Adrenal gland (tissue), 12 donors: ENCODE measurements around the gene TUBB4A. TPM values are rescaled to one million over a fixed set of nuclear protein-coding genes. Genes with fewer than 3 reads are reported as not detected.

ENCODE experiments used
- DNase-seq, 7 donors: peaks; one replicate each; pipeline ENCODE4 v3.0.0-alpha.2; 2019 to 2020
- H3K27ac ChIP-seq, 5 donors: fragments of 200-600 bp; sonication (generic) in 4 of 5; 1 replicate in 3 of 5; 2 replicates in 2 of 5; pipeline versions ENCODE4 v1.5.1 to v1.8.0; 2016 to 2020; ENCODE audit warnings: mild to moderate bottlenecking in 1 of 5
- H3K27me3 ChIP-seq: fragments of 200-600 bp; 2 replicates; pipeline ENCODE4 v1.8.0; 2021
- H3K36me3 ChIP-seq, 2 donors: fragments of 200-600 bp; replicated peaks in 1 of 2; 1 replicate in 1 of 2; 2 replicates in 1 of 2; pipeline versions ENCODE4 v1.5.1 to v1.8.0; 2018 to 2022
- H3K4me1 ChIP-seq, 2 donors: fragments of 200-600 bp; replicated peaks in 1 of 2; 1 replicate in 1 of 2; 2 replicates in 1 of 2; pipeline versions ENCODE4 v1.5.1 to v1.8.0; 2018 to 2021
- H3K4me3 ChIP-seq, 4 donors: fragments of 200-600 bp; sonication (generic) in 3 of 4; one replicate each; pipeline ENCODE4 v1.5.1; 2016 to 2018
- H3K9me3 ChIP-seq, 3 donors: fragments of 200-600 bp; sonication (generic) in 1 of 3; replicated peaks in 1 of 3; 1 replicate in 2 of 3; 2 replicates in 1 of 3; pipeline versions ENCODE4 v1.5.1 to v1.8.0; 2016 to 2021
- CTCF ChIP-seq, 6 experiments: fragments of 450-650 bp in 4 of 6; fragments of 200-600 bp in 2 of 6; sonication (generic) in 1 of 6; IDR thresholded peaks; 1 replicate in 5 of 6; 2 replicates in 1 of 6; pipeline versions ENCODE4 v1.5.1 to v1.8.0; 2016 to 2021; ENCODE audit warnings: antibody characterized with exemption in 6 of 6, mild to moderate bottlenecking in 2 of 6, moderate library complexity in 1 of 6
- POLR2A ChIP-seq, 2 donors: fragments of 450-650 bp; IDR thresholded peaks; one replicate each; pipeline ENCODE4 v1.6.1; 2017; ENCODE audit warnings: antibody characterized with exemption in 2 of 2, mild to moderate bottlenecking in 2 of 2, moderate library complexity in 1 of 2
- WGBS, 4 donors: extraction: QIAGEN DNeasy Blood & Tissue Kit in 2 of 4; methylation state at CpG; one replicate each; pipeline versions ENCODE4 v1.1.5 to v1.1.7; 2013 to 2017; 5-methylcytosine and 5-hydroxymethylcytosine counted together
- intact Hi-C, 2 donors: fragments of 100-400 bp; cut with DNase I; formaldehyde crosslinking; loops; one replicate each; pipeline versions ENCODE4 v1.14.1 to v1.15.0; 2022 to 2023
- polyA plus RNA-seq, 3 donors: library from polyadenylated mRNA; stranded (reverse); fragments of 200-250 nt in 2 of 3; fragments of 350-450 nt in 1 of 3; fragmentation: Illumina TruSeq in 1 of 3; extraction: RNeasy Lipid Tissue Mini Kit (QIAGEN cat#74804) in 1 of 3; gene quantifications; one replicate each; pipeline ENCODE4 v1.2.3, GENCODE V29; 2013 to 2014
- small RNA-seq, 2 donors: library from RNA; depleted of rRNA; stranded (forward); fragments of <200 nt; gene quantifications; one replicate each; pipeline ENCODE3, GENCODE V24; 2016
- total RNA-seq, 9 donors: library from RNA; depleted of rRNA in 4 of 9; stranded (reverse); fragments of >200 nt in 4 of 9; fragments of 120-200 nt in 1 of 9; fragmentation: NEBNext Ultra II Directional in 1 of 9; extraction: Animal tissue kit (Norgen Biotek cat#: 25700) in 1 of 9; gene quantifications; one replicate each; pipeline versions ENCODE4 v1.1.0 to v1.2.4, GENCODE V29; 2013 to 2023
- donor health status: healthy with polysubstance abuse.
- donor health status: Bipolar disorder and iron deficiency.
- donor health status: DM: yes; HTN: yes; CAD: no.
- donor health status: DM: no; HTN: no; CAD: no.
- donor health status: DM: no; HTN: no; CAD: no.
- donor health status: DM: yes; HTN: yes; CAD: no.

TUBB4A gene
- total and polyA plus RNA-seq, 12 donors = 50.4 to 752 (median 138) TPM

- no peak for DNase-seq
- no peaks in the 10 kb centered on the region for H3K4me1 ChIP-seq
- TF ChIP-seq CTCF (IDR thresholded peaks at IDR 0.05) (no peak), POLR2A (IDR thresholded peaks at IDR 0.05) (no peak)
- no peak overlapping the region for H3K27ac ChIP-seq
- H3K4me3 ChIP-seq = no peak overlapping the region
- peaks cover 0 to 3% of the 10 kb centered on the region in 2 donors for H3K36me3 ChIP-seq
- intact Hi-C loops = no loop called here
- 87 to 98% (median 93%) methylated on average over 3 of the region's 3 CpGs for WGBS, 4 donors
- no peaks in the 10 kb centered on the region for H3K9me3 ChIP-seq
- H3K27me3 ChIP-seq = no peaks in the 10 kb centered on the region
These were observed 54.1 kb downstream of the TUBB4A start for GRCh38 chr19:6448045-6448444.

DNA sequence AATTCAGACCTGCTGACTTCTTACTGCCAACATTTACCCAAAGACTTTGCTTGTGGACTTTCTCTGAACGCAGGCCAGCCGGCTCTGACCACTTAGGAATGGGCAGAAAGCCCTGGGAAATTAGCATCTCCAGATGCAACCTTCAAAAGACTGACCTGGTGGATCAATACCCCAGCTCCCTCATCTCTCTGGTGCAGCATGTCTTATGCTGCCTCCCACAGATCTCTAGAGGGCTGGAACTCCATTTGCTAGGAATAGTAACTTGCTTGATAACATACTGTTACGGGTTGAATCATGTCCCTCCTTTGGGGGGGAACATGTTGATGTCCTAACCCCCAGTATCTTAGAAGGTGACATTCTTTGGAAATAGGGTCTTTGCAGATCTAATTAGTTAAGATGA, 55.7 kb downstream of the TUBB4A start:
- Histone ChIP-seq H3K4me3 (no peak overlapping the region), H3K27ac (no peak overlapping the region), H3K27me3 (no peaks in the 10 kb centered on the region), H3K4me1 (no peaks in the 10 kb centered on the region), H3K9me3 (no peaks in the 10 kb centered on the region), H3K36me3 (no peaks in the 10 kb centered on the region)
- intact Hi-C loops = no loop called here
- no peak for TF ChIP-seq CTCF (IDR thresholded peaks at IDR 0.05)
- no peak for TF ChIP-seq POLR2A (IDR thresholded peaks at IDR 0.05)
- no peak for DNase-seq
- 90 to 98% (median 96%) methylated on average over 3 of the region's 3 CpGs for WGBS, 4 donors

Small RNA genes within 50 kb of the gene (small RNA-seq; reads per million reads assigned to genes)
- gene AC010503.2 = 0 reads per million in 2 donors

Other genes starting within 250 kb of the TUBB4A start
- 10 to 100 TPM in 8 of 9 donors, 1 to 10 TPM in 1; 9.3 to 66.3 (median 22.8) TPM for gene MLLT1, start 222.3 kb downstream of the TUBB4A start, total RNA-seq
- gene MLLT1, start 222.3 kb downstream of the TUBB4A start, polyA plus RNA-seq = 10 to 100 TPM; 10.4 to 41.1 (median 33.6) TPM
- under 1 TPM in 1 of 9 donors, not detected in 8; 0.11 TPM for gene ACER1, start 168.7 kb downstream of the TUBB4A start, total RNA-seq
- gene ACER1, start 168.7 kb downstream of the TUBB4A start, polyA plus RNA-seq = under 1 TPM in 1 of 3 donors, not detected in 2; 0.16 TPM
- 100 to 1,000 TPM in 5 of 9 donors, 10 to 100 TPM in 4; 81.6 to 151 (median 101) TPM for gene CLPP, start 140.8 kb downstream of the TUBB4A start, total RNA-seq
- gene CLPP, start 140.8 kb downstream of the TUBB4A start, polyA plus RNA-seq = 10 to 100 TPM; 35.7 to 69.8 (median 57.2) TPM
- gene ALKBH7, start 129.5 kb downstream of the TUBB4A start, total RNA-seq = 100 to 1,000 TPM in 3 of 9 donors, 10 to 100 TPM in 6; 63.8 to 137 (median 86.8) TPM
- 10 to 100 TPM in 2 of 3 donors, 1 to 10 TPM in 1; 3.2 to 59.2 (median 52.9) TPM for gene ALKBH7, start 129.5 kb downstream of the TUBB4A start, polyA plus RNA-seq
- gene PSPN, start 126.4 kb downstream of the TUBB4A start, total RNA-seq = 1 to 10 TPM in 7 of 9 donors, under 1 TPM in 2; 0.48 to 3.6 (median 1.3) TPM
- gene PSPN, start 126.4 kb downstream of the TUBB4A start, polyA plus RNA-seq = 1 to 10 TPM in 1 of 3 donors, under 1 TPM in 2; 0.67 to 2.3 (median 0.86) TPM
- 10 to 100 TPM; 29.0 to 67.3 (median 48.6) TPM for gene GTF2F1, start 109.1 kb downstream of the TUBB4A start, total RNA-seq
- 10 to 100 TPM; 57.1 to 79.1 (median 73.1) TPM for gene GTF2F1, start 109.1 kb downstream of the TUBB4A start, polyA plus RNA-seq
- 100 to 1,000 TPM in 6 of 9 donors, 10 to 100 TPM in 3; 44.6 to 261 (median 143) TPM for gene KHSRP, start 77.5 kb downstream of the TUBB4A start, total RNA-seq
- 100 to 1,000 TPM in 1 of 3 donors, 10 to 100 TPM in 2; 59.1 to 175 (median 67.7) TPM for gene KHSRP, start 77.5 kb downstream of the TUBB4A start, polyA plus RNA-seq
- gene SLC25A41, start 68.5 kb downstream of the TUBB4A start, total RNA-seq = under 1 TPM in 4 of 9 donors, not detected in 5; 0.18 to 0.46 (median 0.29) TPM
- gene SLC25A41, start 68.5 kb downstream of the TUBB4A start, polyA plus RNA-seq = 1 to 10 TPM in 1 of 3 donors, under 1 TPM in 1, not detected in 1; 0.54 to 1.4 TPM
- 100 to 1,000 TPM in 3 of 9 donors, 10 to 100 TPM in 6; 41.2 to 189 (median 74.3) TPM for gene SLC25A23, start 42.5 kb downstream of the TUBB4A start, total RNA-seq
- gene SLC25A23, start 42.5 kb downstream of the TUBB4A start, polyA plus RNA-seq = 10 to 100 TPM; 43.2 to 54.7 (median 49.3) TPM
- under 1 TPM in 5 of 9 donors, not detected in 4; 0.28 to 0.95 (median 0.72) TPM for gene CRB3, start 38.0 kb downstream of the TUBB4A start, total RNA-seq
- 1 to 10 TPM in 1 of 3 donors, under 1 TPM in 1, not detected in 1; 0.51 to 1.4 TPM for gene CRB3, start 38.0 kb downstream of the TUBB4A start, polyA plus RNA-seq
- 1 to 10 TPM in 7 of 9 donors, under 1 TPM in 2; 0.66 to 7.6 (median 4.4) TPM for gene DENND1C, start 20.5 kb downstream of the TUBB4A start, total RNA-seq
- gene DENND1C, start 20.5 kb downstream of the TUBB4A start, polyA plus RNA-seq = 10 to 100 TPM in 1 of 3 donors, 1 to 10 TPM in 2; 1.4 to 12.1 (median 6.6) TPM
- gene TNFSF9, start 28.7 kb upstream of the TUBB4A start, total RNA-seq = 1 to 10 TPM in 4 of 9 donors, under 1 TPM in 4, not detected in 1; 0.50 to 1.6 (median 0.89) TPM
- under 1 TPM; 0.16 to 0.40 (median 0.32) TPM for gene TNFSF9, start 28.7 kb upstream of the TUBB4A start, polyA plus RNA-seq
- gene CD70, start 88.8 kb upstream of the TUBB4A start, total RNA-seq = under 1 TPM in 1 of 9 donors, not detected in 8; 0.27 TPM
- under 1 TPM in 1 of 3 donors, not detected in 2; 0.34 TPM for gene CD70, start 88.8 kb upstream of the TUBB4A start, polyA plus RNA-seq
- gene TNFSF14, start 167.9 kb upstream of the TUBB4A start, total RNA-seq = 1 to 10 TPM in 2 of 9 donors, under 1 TPM in 6, not detected in 1; under 0.01 to 2.5 (median 0.56) TPM
- gene TNFSF14, start 167.9 kb upstream of the TUBB4A start, polyA plus RNA-seq = 1 to 10 TPM in 2 of 3 donors, under 1 TPM in 1; 0.60 to 3.5 (median 3.0) TPM
- 1,000 to 10,000 TPM in 8 of 9 donors, 1 to 10 TPM in 1; 2.4 to 5,179 (median 2,017) TPM for gene C3, start 218.3 kb upstream of the TUBB4A start, total RNA-seq
- gene C3, start 218.3 kb upstream of the TUBB4A start, polyA plus RNA-seq = 1,000 to 10,000 TPM; 1,199 to 4,143 (median 3,889) TPM
- 100 to 1,000 TPM in 7 of 9 donors, 10 to 100 TPM in 2; 61.8 to 168 (median 122) TPM for gene GPR108, start 235.3 kb upstream of the TUBB4A start, total RNA-seq
- gene GPR108, start 235.3 kb upstream of the TUBB4A start, polyA plus RNA-seq = 100 to 1,000 TPM in 2 of 3 donors, 10 to 100 TPM in 1; 70.8 to 193 (median 189) TPM
- gene TRIP10, start 237.4 kb upstream of the TUBB4A start, total RNA-seq = 10 to 100 TPM; 22.5 to 99.9 (median 73.9) TPM
- 100 to 1,000 TPM in 2 of 3 donors, 10 to 100 TPM in 1; 33.5 to 425 (median 228) TPM for gene TRIP10, start 237.4 kb upstream of the TUBB4A start, polyA plus RNA-seq